ENCODE measurements around the gene ASCL1. TPM values are rescaled to one million over a fixed set of nuclear protein-coding genes. Genes with fewer than 3 reads are reported as not detected.

ASCL1 gene
- total and polyA plus RNA-seq, 10 of the 15 experiments (the other 5 are each of a cell fraction or from before 2014, with no cell fraction given), result 10.6 to 61.1 (median 20.5) TPM

DNA sequence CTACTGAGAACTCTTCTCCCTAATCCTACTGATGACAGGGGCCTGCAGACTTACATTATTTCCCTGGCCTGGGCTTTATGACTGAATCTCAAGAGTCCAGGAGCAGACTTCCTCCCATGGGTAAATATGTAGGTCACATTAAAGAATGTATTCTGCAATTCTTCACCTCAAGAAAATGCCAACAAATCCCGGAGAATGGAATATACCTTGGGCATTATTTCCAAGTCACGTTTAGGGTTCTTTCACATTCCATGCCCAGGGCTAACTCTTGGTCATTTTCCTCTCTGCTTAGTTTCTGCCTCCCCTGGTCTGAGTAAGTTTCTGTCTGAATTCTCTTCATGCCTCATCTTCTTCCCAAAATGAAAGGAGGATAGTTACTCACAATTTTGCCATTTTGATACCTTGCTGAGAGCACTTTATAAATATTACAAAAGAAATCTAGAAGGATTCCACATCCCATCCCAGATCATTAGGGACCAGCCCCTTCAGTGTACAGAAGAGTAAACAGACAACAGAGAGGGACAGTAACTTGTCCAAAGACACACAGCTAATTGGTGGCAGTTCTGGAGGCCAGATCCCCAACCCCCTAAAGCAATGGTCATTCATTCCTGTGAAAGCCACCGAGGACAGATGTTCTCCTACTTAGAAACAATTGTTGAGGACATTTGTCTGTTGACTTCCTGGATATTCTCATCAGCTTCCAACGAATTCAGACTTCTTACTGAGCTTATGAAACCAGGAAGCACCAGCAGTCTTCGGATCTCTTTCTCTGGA, 41.0 kb upstream of the ASCL1 start (continued):
- TF ChIP-seq ZNF384 (IDR thresholded peaks at IDR 0.05; ENCODE audit: borderline replicate concordance, low read depth, low read length), result no peak
- TF ChIP-seq, protein P1, sequence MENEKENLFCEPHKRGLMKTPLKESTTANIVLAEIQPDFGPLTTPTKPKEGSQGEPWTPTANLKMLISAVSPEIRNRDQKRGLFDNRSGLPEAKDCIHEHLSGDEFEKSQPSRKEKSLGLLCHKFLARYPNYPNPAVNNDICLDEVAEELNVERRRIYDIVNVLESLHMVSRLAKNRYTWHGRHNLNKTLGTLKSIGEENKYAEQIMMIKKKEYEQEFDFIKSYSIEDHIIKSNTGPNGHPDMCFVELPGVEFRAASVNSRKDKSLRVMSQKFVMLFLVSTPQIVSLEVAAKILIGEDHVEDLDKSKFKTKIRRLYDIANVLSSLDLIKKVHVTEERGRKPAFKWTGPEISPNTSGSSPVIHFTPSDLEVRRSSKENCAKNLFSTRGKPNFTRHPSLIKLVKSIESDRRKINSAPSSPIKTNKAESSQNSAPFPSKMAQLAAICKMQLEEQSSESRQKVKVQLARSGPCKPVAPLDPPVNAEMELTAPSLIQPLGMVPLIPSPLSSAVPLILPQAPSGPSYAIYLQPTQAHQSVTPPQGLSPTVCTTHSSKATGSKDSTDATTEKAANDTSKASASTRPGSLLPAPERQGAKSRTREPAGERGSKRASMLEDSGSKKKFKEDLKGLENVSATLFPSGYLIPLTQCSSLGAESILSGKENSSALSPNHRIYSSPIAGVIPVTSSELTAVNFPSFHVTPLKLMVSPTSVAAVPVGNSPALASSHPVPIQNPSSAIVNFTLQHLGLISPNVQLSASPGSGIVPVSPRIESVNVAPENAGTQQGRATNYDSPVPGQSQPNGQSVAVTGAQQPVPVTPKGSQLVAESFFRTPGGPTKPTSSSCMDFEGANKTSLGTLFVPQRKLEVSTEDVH (IDR thresholded peaks at IDR 0.05; ENCODE audit: low read depth, partially characterized antibody), result no peak

DNA sequence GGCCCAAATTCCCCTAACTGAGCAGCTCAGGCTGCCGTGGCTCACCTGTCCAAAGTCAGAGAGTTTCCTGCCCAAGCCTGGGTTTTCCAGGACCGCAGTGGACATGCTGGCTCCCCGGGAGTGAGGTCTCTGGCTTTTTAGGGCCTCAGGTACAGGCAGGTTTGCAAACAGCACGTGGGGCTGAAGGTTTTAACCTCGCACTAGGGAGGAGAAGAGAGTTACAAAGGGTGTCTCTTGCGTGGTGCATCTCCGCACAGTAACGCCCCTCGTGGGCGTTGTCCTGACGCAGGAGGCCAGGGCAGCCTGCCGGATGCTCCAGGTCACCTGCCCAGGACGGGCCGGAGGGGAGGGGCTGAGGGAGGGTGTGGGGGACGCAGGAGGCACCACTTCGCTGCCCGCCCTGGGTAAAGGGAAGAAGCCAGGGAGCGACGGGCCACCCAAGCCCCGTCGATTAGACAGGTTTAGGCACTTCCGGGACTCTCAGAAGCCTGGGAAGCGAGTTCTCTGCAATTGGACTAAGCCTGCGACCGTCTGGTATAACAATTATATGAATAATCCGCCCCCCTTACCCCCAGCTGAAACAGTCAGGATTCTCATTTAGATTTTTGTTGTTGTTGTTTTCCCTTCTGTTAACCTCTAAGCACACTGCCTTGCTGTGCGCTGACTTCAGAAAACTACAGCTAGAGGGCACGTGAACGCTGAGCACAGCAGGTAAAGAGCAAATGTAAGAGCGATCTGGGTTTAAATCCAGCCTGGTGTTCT, 40.3 kb upstream of the ASCL1 start, which contains the start of gene PAH:
Gene PAH, minus strand, starts transcription at position 219 of the 762 bp plus-strand sequence. Its CDS starts 114 bp downstream, at position 105.
- FAIRE-seq (peak; percentile 59), DNase-seq (ENCODE audit: low read depth, low spot score) (no peak), ATAC-seq (peak; percentile 85)
- H4K20me1 ChIP-seq (ENCODE audit: control insufficient read depth, insufficient read depth), result no peaks in the 10 kb centered on the region
- H3K27me3 ChIP-seq (replicated peaks in 1 of 2; ENCODE audit: control insufficient read depth in 2 of 2, insufficient read depth in 2 of 2, low read length in 1 of 2), result no peaks in the 10 kb centered on the region
- H3K4me3 ChIP-seq, result peak within 1 kb of the TSS; percentile 40
- no peaks in the 10 kb centered on the region; the same call in 2 of the 3 replicates for H3K9me3 ChIP-seq (replicated peaks; ENCODE audit: control insufficient read depth, insufficient read depth, low read length)
- H3K27ac ChIP-seq (ENCODE audit: control insufficient read depth, insufficient read depth), result no peak within 1 kb of the TSS
- TF ChIP-seq RELA (IDR thresholded peaks at IDR 0.05; ENCODE audit: borderline replicate concordance, partially characterized antibody) (no peak), RAD21 (IDR thresholded peaks at IDR 0.05; ENCODE audit: insufficient read depth, low read depth, low read length) (peak; percentile 18; the same call in 1 of the 2 replicates), EGR1 (IDR thresholded peaks at IDR 0.05; ENCODE audit: borderline replicate concordance in 1 of 2, low read depth in 2 of 2, low read length in 2 of 2) (0 out of 3 replicates have a peak, but pooled peaks of 1 of the 2 experiments have one; percentile 12), STAT3 (IDR thresholded peaks at IDR 0.05; ENCODE audit: low read depth, low read length) (no peak), BHLHE40 (IDR thresholded peaks at IDR 0.05; ENCODE audit: borderline replicate concordance in 1 of 2, low read depth in 2 of 2, low read length in 1 of 2) (peak; percentile 35 to 58; a peak in 2 of 4 replicates), IKZF1 (conservative IDR thresholded peaks at IDR 0.05) (0 out of 2 replicates have a peak, but pooled peaks have one; percentile 15), RB1 (IDR thresholded peaks at IDR 0.05; ENCODE audit: borderline replicate concordance) (no peak)
- TF ChIP-seq, protein P2, sequence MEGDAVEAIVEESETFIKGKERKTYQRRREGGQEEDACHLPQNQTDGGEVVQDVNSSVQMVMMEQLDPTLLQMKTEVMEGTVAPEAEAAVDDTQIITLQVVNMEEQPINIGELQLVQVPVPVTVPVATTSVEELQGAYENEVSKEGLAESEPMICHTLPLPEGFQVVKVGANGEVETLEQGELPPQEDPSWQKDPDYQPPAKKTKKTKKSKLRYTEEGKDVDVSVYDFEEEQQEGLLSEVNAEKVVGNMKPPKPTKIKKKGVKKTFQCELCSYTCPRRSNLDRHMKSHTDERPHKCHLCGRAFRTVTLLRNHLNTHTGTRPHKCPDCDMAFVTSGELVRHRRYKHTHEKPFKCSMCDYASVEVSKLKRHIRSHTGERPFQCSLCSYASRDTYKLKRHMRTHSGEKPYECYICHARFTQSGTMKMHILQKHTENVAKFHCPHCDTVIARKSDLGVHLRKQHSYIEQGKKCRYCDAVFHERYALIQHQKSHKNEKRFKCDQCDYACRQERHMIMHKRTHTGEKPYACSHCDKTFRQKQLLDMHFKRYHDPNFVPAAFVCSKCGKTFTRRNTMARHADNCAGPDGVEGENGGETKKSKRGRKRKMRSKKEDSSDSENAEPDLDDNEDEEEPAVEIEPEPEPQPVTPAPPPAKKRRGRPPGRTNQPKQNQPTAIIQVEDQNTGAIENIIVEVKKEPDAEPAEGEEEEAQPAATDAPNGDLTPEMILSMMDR (IDR thresholded peaks at IDR 0.05 in 2 of 3, conservative IDR thresholded peaks at IDR 0.05 in 1 of 3; ENCODE audit: control insufficient read depth in 2 of 3, extremely low read depth in 1 of 3, insufficient read depth in 1 of 3, low read depth in 3 of 3, low read length in 3 of 3), result peak; percentile 14 to 27 (median 20); a peak in 3 of 6 replicates
- TF ChIP-seq, protein P3, sequence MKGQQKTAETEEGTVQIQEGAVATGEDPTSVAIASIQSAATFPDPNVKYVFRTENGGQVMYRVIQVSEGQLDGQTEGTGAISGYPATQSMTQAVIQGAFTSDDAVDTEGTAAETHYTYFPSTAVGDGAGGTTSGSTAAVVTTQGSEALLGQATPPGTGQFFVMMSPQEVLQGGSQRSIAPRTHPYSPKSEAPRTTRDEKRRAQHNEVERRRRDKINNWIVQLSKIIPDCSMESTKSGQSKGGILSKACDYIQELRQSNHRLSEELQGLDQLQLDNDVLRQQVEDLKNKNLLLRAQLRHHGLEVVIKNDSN (IDR thresholded peaks at IDR 0.05; ENCODE audit: borderline replicate concordance, extremely low read length, insufficient read depth, low read depth, low read length), result peak; percentile 22
- POLR2A ChIA-PET, result interaction anchor here (0.8 kb wide), 1 partner anchor 14 kb away, joined by 3 read pairs; no protein-coding TSS in a partner anchor
- no peaks in the 10 kb centered on the region for H3K79me2 ChIP-seq (ENCODE audit: control insufficient read depth, insufficient read depth, low read length)
- WGBS (ENCODE audit: insufficient coverage, insufficient replicate concordance, low lambda C conversion rate, missing lambda C conversion rate), result 5% methylated on average over 29 of the region's 30 CpGs
- H3K9ac ChIP-seq (ENCODE audit: control insufficient read depth, insufficient read depth, low read length), result peak within 1 kb of the TSS; percentile 12
- peaks cover 14% of the 10 kb centered on the region for H3K4me1 ChIP-seq (ENCODE audit: control insufficient read depth, insufficient read depth, low read length)
- H3K36me3 ChIP-seq (ENCODE audit: control insufficient read depth in 2 of 2, insufficient read depth in 2 of 2, low read length in 1 of 2), result no peaks in the 10 kb centered on the region
- RAD21 ChIA-PET (ENCODE audit: unreplicated experiment), result interaction anchor here (0.6 to 1.8 kb wide), 6 partner anchors 14 to 580 kb away, joined by 3 to 12 read pairs (median 4); no protein-coding TSS in a partner anchor
- SMC1A ChIA-PET (ENCODE audit: uncharacterized antibody, unreplicated experiment), result interaction anchor here (0.7 to 1.5 kb wide), 13 partner anchors 9 to 629 kb away, joined by 3 to 7 read pairs (median 3); no protein-coding TSS in a partner anchor
- H3K4me2 ChIP-seq (ENCODE audit: control insufficient read depth, insufficient read depth), result peak within 1 kb of the TSS; percentile 75
- peak within 1 kb of the TSS; percentile 86 for H2AFZ ChIP-seq (ENCODE audit: control insufficient read depth, low read depth, low read length)
- BruUV-seq (replicated peaks), result no TSS peak
- CTCF ChIA-PET, result interaction anchor here (0.6 to 3.8 kb wide), 11 partner anchors 12 to 632 kb away, joined by 3 to 19 read pairs (median 3); no protein-coding TSS in a partner anchor
- in situ Hi-C loops (cut with MboI) (no loop called here), intact Hi-C loops (cut with micrococcal nuclease; ENCODE audit: unreplicated experiment) (no loop called here)
